HCT116 (cell line): ENCODE measurements around the gene ITGAE. TPM values are rescaled to one million over a fixed set of nuclear protein-coding genes. Genes with fewer than 3 reads are reported as not detected.

ENCODE experiments used
- ATAC-seq: fragments of 200-7000 bp; cut with Tn5 transposase; 2 replicates; pipeline ENCODE4 v1.9.1; 2020; ENCODE audit warnings: mild to moderate bottlenecking, moderate library complexity
- BruUV-seq: library from RNA; stranded (reverse); fragments of 400-500 nt; replicated peaks from 2 replicates; lab custom pipeline; 2021; lab: Mats Ljungman, UMichigan
- CTCF ChIA-PET: fragments of 300-600 bp; sonication (Branson Sonifier 250); formaldehyde crosslinking; loops from one replicate; lab custom pipeline; 2021; ENCODE audit warnings: antibody characterized with exemption; lab: Charles Lee
- POLR2A ChIA-PET: fragments of 300-600, 350-600 bp; sonication (Branson Sonifier 250); formaldehyde crosslinking; loops from one replicate; lab custom pipeline; 2021; ENCODE audit warnings: antibody characterized with exemption; lab: Charles Lee
- RAD21 ChIA-PET, 2 experiments: fragments of 300-600 bp; sonication (Branson Sonifier 250); formaldehyde crosslinking; loops; one replicate each; lab custom pipeline; 2023; ENCODE audit warnings: low total read pairs in 2 of 2; ENCODE audit not compliant: uncharacterized antibody in 2 of 2, unreplicated experiment in 2 of 2, low non-redundant PET in 1 of 2; lab: Charles Lee
- DNase-seq: peaks from one replicate; pipeline ENCODE4 v3.0.0-alpha.2; 2010; ENCODE audit warnings: low read depth, low spot score
- H2AFZ ChIP-seq: fragments of 200-600 bp; shearing (Covaris generic), sonication (generic); 2 replicates; pipeline ENCODE4 v1.6.1; 2017; ENCODE audit warnings: low read depth, mixed run types, mixed read lengths, antibody characterized with exemption, low read length; ENCODE audit not compliant: poor library complexity, severe bottlenecking
- H3K27ac ChIP-seq: 2 replicates; pipeline ENCODE4 v1.5.1; 2012; ENCODE audit warnings: low read depth, low read length
- H3K27me3 ChIP-seq: fragments of 200-600 bp; sonication (generic); 2 replicates; pipeline ENCODE4 v1.6.1; 2016; ENCODE audit warnings: mixed run types, low read length, mixed read lengths; ENCODE audit not compliant: insufficient read depth
- H3K36me3 ChIP-seq, 2 experiments: fragments of 200-500 bp in 1 of 2; fragments of 200-600 bp in 1 of 2; sonication (Bioruptor generic) in 1 of 2; sonication (generic) in 1 of 2; 2 replicates each; pipeline versions ENCODE4 v1.5.1 to v1.6.1; 2014 to 2016; ENCODE audit warnings: low read length in 2 of 2, inconsistent platforms in 1 of 2, mixed read lengths in 1 of 2, mixed run types in 1 of 2; ENCODE audit not compliant: insufficient read depth in 2 of 2, control insufficient read depth in 1 of 2
- H3K4me1 ChIP-seq, 2 experiments: fragments of 200-600 bp in 1 of 2; sonication (generic) in 1 of 2; 2 replicates each; pipeline versions ENCODE4 v1.5.1 to v1.6.1; 2012 to 2017; ENCODE audit warnings: low read length in 2 of 2, inconsistent platforms in 1 of 2, mild to moderate bottlenecking in 1 of 2, mixed read lengths in 1 of 2, mixed run types in 1 of 2, moderate library complexity in 1 of 2; ENCODE audit not compliant: insufficient read depth in 2 of 2, control insufficient read depth in 1 of 2
- H3K4me2 ChIP-seq: fragments of 200-600 bp; sonication (generic); 2 replicates; pipeline ENCODE4 v1.6.1; 2017; ENCODE audit warnings: mixed run types, low read length, mixed read lengths
- H3K4me3 ChIP-seq, 2 experiments: fragments of 200-600 bp in 1 of 2; sonication (generic) in 1 of 2; replicated peaks in 1 of 2; 2 replicates each; pipeline ENCODE4 v1.5.1; 2011 to 2016; ENCODE audit warnings: low read length in 2 of 2, control low read depth in 1 of 2, low read depth in 1 of 2, mild to moderate bottlenecking in 1 of 2, mixed read lengths in 1 of 2, mixed run types in 1 of 2
- H3K79me2 ChIP-seq: fragments of 200-600 bp; sonication (generic); 2 replicates; pipeline ENCODE4 v1.6.1; 2017; ENCODE audit warnings: mild to moderate bottlenecking, mixed run types, low read length, moderate library complexity, mixed read lengths; ENCODE audit not compliant: insufficient read depth
- H3K9ac ChIP-seq: fragments of 200-600 bp; sonication (generic); 2 replicates; pipeline ENCODE4 v1.6.1; 2016; ENCODE audit warnings: low read length, mixed read lengths
- H3K9me2 ChIP-seq: fragments of 200-600 bp; sonication (generic), shearing (Covaris generic); 2 replicates; pipeline ENCODE4 v1.6.1; 2017; ENCODE audit warnings: mixed run types, mild to moderate bottlenecking, moderate library complexity; ENCODE audit not compliant: insufficient read depth
- H3K9me3 ChIP-seq, 2 experiments: fragments of 200-500 bp in 1 of 2; fragments of 200-600 bp in 1 of 2; sonication (Bioruptor generic) in 1 of 2; sonication (generic) in 1 of 2; 2 replicates each; pipeline ENCODE4 v1.6.1; 2014 to 2017; ENCODE audit warnings: low read length in 2 of 2, mixed read lengths in 2 of 2, inconsistent platforms in 1 of 2, low read depth in 1 of 2, mild to moderate bottlenecking in 1 of 2, mixed run types in 1 of 2, moderate library complexity in 1 of 2; ENCODE audit not compliant: control insufficient read depth in 1 of 2, insufficient read depth in 1 of 2
- H4K20me1 ChIP-seq: fragments of 200-600 bp; sonication (generic), shearing (Covaris generic); 2 replicates; pipeline ENCODE4 v1.6.1; 2017; ENCODE audit warnings: mixed run types, mild to moderate bottlenecking, moderate library complexity; ENCODE audit not compliant: insufficient read depth
- CBX3 ChIP-seq: IDR thresholded peaks from 2 replicates; pipeline ENCODE4 v1.6.1; 2012; ENCODE audit warnings: low read depth
- CEBPB ChIP-seq: IDR thresholded peaks from 2 replicates; pipeline ENCODE4 v1.6.1; 2012; ENCODE audit warnings: low read depth
- EGR1 ChIP-seq: IDR thresholded peaks from 2 replicates; pipeline ENCODE4 v1.6.1; 2012; ENCODE audit warnings: low read depth
- ELF1 ChIP-seq: IDR thresholded peaks from 2 replicates; pipeline ENCODE4 v1.6.1; 2012; ENCODE audit warnings: low read depth, borderline replicate concordance
- EZH2phosphoT487 ChIP-seq: fragments of 200-600 bp; IDR thresholded peaks from 2 replicates; pipeline ENCODE4 v1.6.1; 2018; ENCODE audit warnings: antibody characterized with exemption, borderline replicate concordance
- JUND ChIP-seq: IDR thresholded peaks from 2 replicates; pipeline ENCODE4 v1.6.1; 2012
- POLR2A ChIP-seq: IDR thresholded peaks from 2 replicates; pipeline ENCODE4 v1.7.0; 2011; ENCODE audit warnings: borderline replicate concordance; ENCODE audit not compliant: insufficient read depth, insufficient read length; ENCODE audit errors: extremely low read depth
- SIN3A ChIP-seq: IDR thresholded peaks from 2 replicates; pipeline ENCODE4 v1.6.1; 2012; ENCODE audit warnings: low read depth
- SP1 ChIP-seq: IDR thresholded peaks from 2 replicates; pipeline ENCODE4 v1.6.1; 2012; ENCODE audit warnings: low read depth
- YY1 ChIP-seq: IDR thresholded peaks from 2 replicates; pipeline ENCODE4 v1.6.1; 2011; ENCODE audit warnings: low read length, low read depth, moderate library complexity, mild to moderate bottlenecking; ENCODE audit not compliant: insufficient replicate concordance; ENCODE audit errors: extremely low read depth
- ZBTB33 ChIP-seq: IDR thresholded peaks from 2 replicates; pipeline ENCODE4 v1.6.1; 2011; ENCODE audit warnings: mild to moderate bottlenecking, low read length, moderate library complexity; ENCODE audit not compliant: insufficient replicate concordance; ENCODE audit errors: extremely low read depth
- intact Hi-C: fragments of 100-400 bp; cut with micrococcal nuclease; formaldehyde crosslinking; loops from 2 replicates; pipeline ENCODE4 v1.10.0; 2022
- total RNA-seq: library from RNA; stranded (reverse); gene quantifications from one replicate; pipeline ENCODE4 v1.2.1, GENCODE V29; 2021; ENCODE audit not compliant: unreplicated experiment
- TF ChIP-seq, protein P1 (sequence below): IDR thresholded peaks from 2 replicates; pipeline ENCODE4 v1.6.1; 2012

Gene ITGAE
- total RNA-seq, 1 experiment from 2014 or later = 19.9 TPM

GRCh38 chr17:3805581-3805980 is 4.6 kb upstream of the ITGAE start:
- Histone ChIP-seq H2AFZ (no peak overlapping the region), H3K4me2 (no peak overlapping the region), H3K9me3 (no peaks in the 10 kb centered on the region), H3K36me3 (peaks cover 10 to 11% of the 10 kb centered on the region in 2 experiments; a peak in 2 of 4 replicates), H3K27ac (no peak overlapping the region), H4K20me1 (no peaks in the 10 kb centered on the region), H3K4me3 (no peak overlapping the region), H3K9me2 (no peaks in the 10 kb centered on the region), H3K9ac (no peak overlapping the region), H3K4me1 (peaks cover 3 to 6% of the 10 kb centered on the region in 2 experiments; a peak in 2 of 4 replicates), H3K79me2 (no peaks in the 10 kb centered on the region), H3K27me3 (no peaks in the 10 kb centered on the region)
- CTCF ChIA-PET = no interaction called here
- RAD21 ChIA-PET = no interaction called here
- POLR2A ChIA-PET = no interaction called here
- intact Hi-C loops = no loop called here
- ATAC-seq (no peak), DNase-seq (no peak)
- no TSS peak for BruUV-seq
- TF ChIP-seq CBX3 (no peak), CEBPB (no peak), ZBTB33 (no peak), POLR2A (no peak), SP1 (no peak), EGR1 (no peak), JUND (no peak), EZH2phosphoT487 (no peak), SIN3A (no peak)
- TF ChIP-seq, protein P1, sequence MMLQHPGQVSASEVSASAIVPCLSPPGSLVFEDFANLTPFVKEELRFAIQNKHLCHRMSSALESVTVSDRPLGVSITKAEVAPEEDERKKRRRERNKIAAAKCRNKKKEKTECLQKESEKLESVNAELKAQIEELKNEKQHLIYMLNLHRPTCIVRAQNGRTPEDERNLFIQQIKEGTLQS = no peak

GRCh38 chr17:3804503-3804931 is 3.5 kb upstream of the ITGAE start:
- peaks cover 3 to 6% of the 10 kb centered on the region in 2 experiments; a peak in 2 of 4 replicates for H3K4me1 ChIP-seq
- no peak overlapping the region for H3K9ac ChIP-seq
- H4K20me1 ChIP-seq = no peaks in the 10 kb centered on the region
- POLR2A ChIA-PET = no interaction called here
- H3K79me2 ChIP-seq = no peaks in the 10 kb centered on the region
- ATAC-seq = no peak
- no peak overlapping the region for H3K4me3 ChIP-seq
- no TSS peak for BruUV-seq
- RAD21 ChIA-PET = no interaction called here
- H2AFZ ChIP-seq = no peak overlapping the region
- no peaks in the 10 kb centered on the region for H3K27me3 ChIP-seq
- DNase-seq = no peak
- H3K27ac ChIP-seq = no peak overlapping the region
- intact Hi-C loops = no loop called here
- no peak overlapping the region for H3K4me2 ChIP-seq
- peaks cover 4 to 6% of the 10 kb centered on the region in 2 experiments; a peak in 2 of 4 replicates for H3K36me3 ChIP-seq
- CTCF ChIA-PET = interaction anchor here (1.9 kb wide), 1 partner anchor 67 kb away, joined by 6 read pairs; no protein-coding TSS in a partner anchor
- TF ChIP-seq ELF1 (no peak), YY1 (no peak), EGR1 (no peak)
- H3K9me3 ChIP-seq = no peaks in the 10 kb centered on the region
- no peaks in the 10 kb centered on the region for H3K9me2 ChIP-seq
